ENCODE measurements around the gene PADI2.

PADI2 gene

DNA sequence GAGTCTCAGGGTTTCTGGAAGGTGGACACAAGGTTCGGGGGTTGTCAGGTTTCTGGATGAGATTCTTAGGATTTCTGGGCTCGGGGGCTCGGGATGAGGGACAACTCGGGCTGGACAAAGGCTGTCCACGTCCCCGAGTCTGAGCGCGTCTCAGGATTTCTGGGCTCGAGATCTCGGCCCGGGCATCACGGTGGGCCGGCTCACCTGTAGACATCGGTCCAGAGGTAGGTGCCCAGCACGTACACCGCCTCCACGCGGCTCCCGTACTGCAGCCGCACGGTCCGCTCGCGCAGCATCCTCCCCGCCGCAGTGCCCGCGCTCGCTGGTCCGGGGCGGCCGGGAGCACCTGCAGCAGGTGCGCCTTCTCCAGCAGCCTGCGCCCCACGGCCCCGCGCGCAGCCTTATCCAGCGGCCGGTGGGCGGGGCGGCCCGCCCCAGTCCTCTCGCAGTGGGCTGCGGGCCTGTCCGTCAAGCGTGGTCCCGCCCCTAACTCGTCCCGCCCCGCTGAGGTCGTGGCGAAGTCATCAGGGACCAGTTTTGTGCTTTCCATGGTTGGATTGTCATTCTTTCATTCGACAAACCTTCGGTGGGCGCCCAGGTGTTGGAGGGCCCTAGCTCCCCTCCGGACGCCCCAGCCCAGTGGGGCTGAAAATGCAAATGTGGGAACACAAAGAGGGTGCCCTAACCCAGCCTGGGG lies at the start of gene PADI2:
TSS of gene PADI2 (minus strand) at position 376 of the 697 bp plus-strand sequence. CDS start at position 296, 80 bp downstream.
- DNase-seq: peak; percentile 49

DNA sequence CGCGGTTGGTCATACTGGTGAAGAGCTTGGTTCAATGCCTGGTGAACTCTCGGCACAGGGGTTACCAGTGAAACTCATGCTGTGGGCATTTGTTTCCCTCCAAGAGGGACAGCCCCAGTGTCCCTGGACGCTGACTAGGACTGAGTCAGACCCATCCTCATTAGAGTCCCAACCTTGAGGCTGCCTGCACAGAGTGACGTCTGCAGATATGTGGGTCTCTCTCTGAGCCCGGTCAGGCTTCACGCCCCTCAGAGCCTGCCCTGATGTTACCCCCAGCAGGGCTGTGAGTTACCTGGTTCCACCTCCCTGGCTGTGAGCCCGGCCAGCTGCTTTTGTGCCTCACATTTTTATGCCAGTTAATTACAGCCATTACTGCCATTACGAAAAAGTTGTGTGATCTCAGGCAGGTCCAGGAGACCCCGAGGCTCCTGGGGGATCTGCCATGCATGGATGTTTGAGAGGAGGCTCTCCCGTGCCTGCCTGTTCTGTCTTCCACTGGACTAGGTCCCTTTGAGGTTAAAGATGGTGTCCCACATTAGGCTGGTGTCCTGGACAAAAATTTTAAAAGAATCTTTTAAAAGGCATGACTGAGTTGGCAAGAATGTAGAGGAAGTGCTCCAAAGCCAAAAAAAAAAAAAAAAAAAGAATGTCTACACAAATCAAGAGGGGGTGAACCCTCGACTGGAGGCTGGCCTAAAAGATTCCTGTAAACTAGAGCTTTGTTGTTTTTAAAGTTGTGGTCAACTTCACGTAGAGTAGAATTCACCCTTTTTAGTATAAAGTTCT lies 49.0 kb upstream of the PADI2 start:
- DNase-seq: no peak

DNA sequence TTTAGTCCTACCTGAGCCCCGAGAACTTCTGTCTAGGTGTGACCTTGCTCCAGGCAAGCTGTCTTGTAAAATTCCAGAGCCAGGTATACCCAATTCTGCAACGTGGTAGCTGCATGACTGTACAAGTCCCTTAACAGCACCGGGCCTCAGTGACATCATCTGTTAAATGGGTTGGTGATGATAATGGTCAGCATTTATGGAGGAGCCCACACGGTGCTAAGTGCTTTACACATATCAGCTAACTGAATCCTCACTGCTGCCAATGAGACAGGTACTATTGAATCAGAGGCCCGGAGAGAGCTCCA lies 48.5 kb upstream of the PADI2 start:
- no peak for DNase-seq

GRCh38 chr1:17167041-17167785 lies 48.0 kb upstream of the PADI2 start:
- no peak for DNase-seq

DNA sequence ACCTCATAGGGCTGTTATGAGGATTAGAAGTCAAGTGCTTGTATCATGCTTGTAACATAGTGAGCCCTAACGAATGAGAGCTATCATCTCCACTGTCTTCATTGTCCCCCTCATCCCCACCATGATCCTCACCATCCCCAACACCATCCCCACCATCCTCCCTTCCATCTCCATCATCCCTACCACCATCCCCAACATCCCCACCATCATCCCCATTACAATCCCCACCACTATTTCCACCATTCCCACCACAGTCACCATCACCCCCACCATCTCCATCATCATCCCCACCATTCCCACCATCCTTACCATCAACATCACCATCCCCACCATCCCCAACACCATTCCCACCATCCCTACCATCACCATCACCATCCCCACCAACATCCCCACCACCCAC lies 46.6 kb upstream of the PADI2 start:
- DNase-seq: no peak

DNA sequence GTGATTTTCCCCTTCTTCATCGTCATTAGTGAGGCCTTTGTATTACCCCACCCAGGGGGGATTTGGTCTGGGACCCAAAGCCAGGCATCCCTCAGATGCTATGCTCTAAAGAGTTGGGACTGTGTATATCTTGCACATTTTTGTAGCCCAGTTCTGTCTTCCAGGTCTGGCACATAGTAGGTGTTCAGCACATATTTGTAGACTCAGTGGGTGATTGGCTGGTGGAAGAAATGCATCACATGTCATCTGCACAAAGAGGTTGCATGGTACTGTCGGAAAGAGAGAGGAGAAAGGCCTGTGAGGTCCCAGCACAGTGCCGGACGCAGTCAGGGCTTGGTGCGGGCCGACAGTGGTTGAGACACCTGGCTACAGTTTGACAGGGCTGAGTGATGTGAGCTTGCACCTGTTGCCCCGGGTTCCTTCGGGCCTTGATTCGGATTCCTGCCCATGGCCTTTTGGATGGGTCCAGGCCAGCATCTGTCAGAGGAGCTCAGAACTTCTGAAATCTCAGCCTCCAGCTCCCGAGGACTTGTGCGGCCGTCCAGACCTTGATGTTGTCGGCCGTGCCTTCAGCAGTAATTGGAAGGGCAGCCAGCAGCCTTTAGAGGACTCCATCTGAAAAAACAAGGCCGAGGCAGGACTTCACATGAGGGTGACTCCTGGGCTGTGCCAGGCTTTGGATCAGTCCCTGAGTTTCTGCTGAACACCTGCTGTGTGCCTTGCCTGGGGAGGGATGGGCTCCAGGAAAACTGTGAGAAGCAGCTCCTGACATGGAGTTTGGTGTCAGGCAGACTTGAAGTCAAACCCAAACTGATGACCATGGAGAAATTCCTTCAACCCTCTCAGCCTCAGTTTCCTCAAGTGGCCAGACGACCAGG lies 44.8 kb upstream of the PADI2 start:
- DNase-seq: no peak

GRCh38 chr1:17163371-17163770 lies 44.1 kb upstream of the PADI2 start:
- DNase-seq: no peak

- DNase-seq: no peak
Observed at GRCh38 chr1:17162941-17163340, 43.7 kb upstream of the PADI2 start.

- no peak for DNase-seq
Observed at GRCh38 chr1:17161926-17162800, 42.9 kb upstream of the PADI2 start.

GRCh38 chr1:17161137-17161740 lies 42.0 kb upstream of the PADI2 start:
- peak; percentile 8 for DNase-seq

- no peak for DNase-seq
Observed at GRCh38 chr1:17158961-17159360, 39.7 kb upstream of the PADI2 start.

GRCh38 chr1:17156108-17156507 lies 36.9 kb upstream of the PADI2 start:
- DNase-seq: peak; percentile 21

DNA sequence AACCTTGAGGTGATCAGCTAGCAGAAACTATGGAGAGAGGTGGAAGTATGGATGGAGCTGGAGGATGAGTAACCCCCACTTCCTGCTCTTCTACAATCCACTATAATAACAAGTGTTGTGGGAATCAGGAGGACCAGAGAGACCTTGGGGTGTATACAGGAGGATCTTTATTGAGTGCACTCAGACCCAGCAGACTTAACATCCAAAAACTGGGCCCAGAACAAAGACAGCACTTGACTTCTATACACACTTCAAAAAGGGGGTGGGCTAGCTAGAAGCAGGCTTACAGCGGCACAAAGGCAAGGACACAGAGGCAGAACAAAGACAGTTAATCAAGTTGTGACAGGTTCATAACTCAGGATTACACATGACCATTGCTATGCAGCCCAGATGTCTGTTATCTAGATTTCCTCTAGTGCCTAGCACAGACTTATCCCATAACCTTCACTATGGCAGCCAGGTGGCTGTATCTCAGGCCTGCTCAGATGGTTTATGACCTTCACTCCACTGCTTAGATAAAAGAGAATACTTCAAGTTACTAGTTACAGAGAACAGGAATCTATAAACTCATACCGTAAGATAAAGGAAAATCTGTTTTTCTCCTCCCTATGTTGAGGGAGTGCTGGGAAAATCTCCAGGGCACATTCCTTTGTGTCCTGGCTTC lies 36.1 kb upstream of the PADI2 start:
- no peak for DNase-seq

DNA sequence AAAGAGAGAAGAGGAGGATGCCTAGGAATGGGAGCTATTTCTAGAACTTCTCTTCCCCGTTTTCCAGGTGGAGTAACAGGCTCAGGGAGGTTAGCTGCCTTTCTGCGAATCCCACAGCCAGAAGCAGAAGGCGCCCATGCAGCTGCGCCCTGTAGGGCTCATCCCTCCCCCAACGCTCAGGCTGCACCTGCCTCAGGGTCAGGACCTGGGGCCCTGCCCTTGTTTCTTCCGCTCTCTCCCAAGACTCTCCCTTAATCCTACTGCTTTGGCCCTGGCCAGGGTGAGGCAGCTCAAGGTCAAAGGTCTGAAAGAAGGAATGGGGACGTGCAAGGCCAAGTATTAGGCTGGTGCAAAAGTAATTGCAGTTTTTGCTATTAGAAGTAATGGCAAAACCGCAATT lies 30.5 kb upstream of the PADI2 start:
- DNase-seq: no peak

GRCh38 chr1:17148950-17149608 lies 29.8 kb upstream of the PADI2 start:
- no peak for DNase-seq

GRCh38 chr1:17145648-17146047 lies 26.4 kb upstream of the PADI2 start:
- no peak for DNase-seq

DNA sequence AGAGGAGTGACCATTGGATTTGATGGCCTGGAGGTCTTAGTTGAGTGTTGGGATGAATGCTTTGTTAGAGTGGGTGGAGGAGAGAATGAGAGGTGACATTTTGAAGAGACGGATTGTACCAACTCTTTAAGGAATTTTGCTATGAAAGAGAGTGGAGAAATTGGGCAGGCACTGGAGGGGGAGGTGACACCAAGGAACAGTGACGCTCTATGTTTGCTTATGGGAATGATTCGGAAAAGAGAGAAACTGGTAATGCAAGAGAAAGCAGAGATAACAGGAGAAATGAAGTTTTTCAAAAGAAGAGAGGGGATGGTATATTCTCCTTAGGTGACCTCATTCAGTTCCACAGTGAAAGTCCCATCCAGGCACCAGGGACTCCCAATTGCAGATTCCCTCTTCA lies 24.5 kb upstream of the PADI2 start:
- no peak for DNase-seq

- no peak for DNase-seq
Observed at GRCh38 chr1:17141441-17142197, 22.4 kb upstream of the PADI2 start.

GRCh38 chr1:17140279-17140678 lies 21.0 kb upstream of the PADI2 start:
- no peak for DNase-seq

DNA sequence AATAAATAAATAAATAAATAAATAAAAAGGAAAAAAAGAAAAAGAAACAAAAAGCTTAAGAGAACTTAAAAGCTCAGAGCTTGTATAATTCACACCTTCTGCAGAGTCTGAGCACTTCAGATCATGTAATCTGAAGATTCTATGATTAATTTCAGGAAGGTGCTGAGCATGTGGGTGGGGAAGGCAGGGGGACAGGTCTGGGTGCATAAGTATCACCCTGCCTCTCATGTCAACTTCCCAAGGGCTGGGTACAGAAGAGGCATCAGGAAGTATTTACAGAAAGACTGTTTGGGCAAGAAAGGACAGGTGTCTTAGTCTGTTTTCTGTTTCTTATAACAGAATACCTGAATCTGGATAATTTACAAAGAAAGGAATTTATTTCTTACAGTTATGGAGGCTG lies 20.4 kb upstream of the PADI2 start:
- no peak for DNase-seq
